Panc1 (cell line): ENCODE results near the gene GADL1. TPM values are rescaled to one million over a fixed set of nuclear protein-coding genes. Genes with fewer than 3 reads are reported as not detected.

Source experiments
- ATAC-seq: fragments of 200-7000 bp; cut with Tn5 transposase; 2 replicates; pipeline ENCODE4 v1.9.1; 2020; ENCODE audit warnings: mild to moderate bottlenecking, moderate library complexity
- Bru-seq: library from RNA; stranded (reverse); fragments of 400-500 nt; gene quantifications from one replicate; lab custom pipeline; 2021; lab: Mats Ljungman, UMichigan
- BruChase-seq, 2 experiments: library from RNA; stranded (reverse); fragments of 400-500 nt; gene quantifications; one replicate each; lab custom pipeline; 2021; lab: Mats Ljungman, UMichigan
- BruUV-seq: library from RNA; stranded (reverse); fragments of 400-500 nt; replicated peaks from 2 replicates; lab custom pipeline; 2021; lab: Mats Ljungman, UMichigan
- CTCF ChIA-PET: fragments of 300-600 bp; sonication (Branson Sonifier 250); formaldehyde crosslinking; loops from one replicate; lab custom pipeline; 2022; ENCODE audit warnings: antibody characterized with exemption; lab: Charles Lee
- POLR2A ChIA-PET: fragments of 300-600 bp; sonication (Branson Sonifier 250); formaldehyde crosslinking; loops from one replicate; lab custom pipeline; 2022; ENCODE audit warnings: antibody characterized with exemption; lab: Charles Lee
- DNase-seq: peaks from one replicate; pipeline ENCODE4 v3.0.0-alpha.2; 2010; ENCODE audit warnings: low read depth, low spot score
- H3K27ac ChIP-seq: 2 replicates; pipeline ENCODE4 v1.5.1; 2011; ENCODE audit warnings: mild to moderate bottlenecking, low read length, inconsistent platforms
- H3K27me3 ChIP-seq: fragments of 200-500 bp; sonication (Bioruptor generic); 2 replicates; pipeline ENCODE4 v1.6.0; 2014; ENCODE audit warnings: low read length, inconsistent platforms; ENCODE audit not compliant: control insufficient read depth, insufficient read depth
- H3K36me3 ChIP-seq: fragments of 200-500 bp; sonication (Bioruptor generic); 2 replicates; pipeline ENCODE4 v1.5.1; 2014; ENCODE audit warnings: inconsistent platforms, mild to moderate bottlenecking, low read length, moderate library complexity; ENCODE audit not compliant: control insufficient read depth, insufficient read depth
- H3K4me1 ChIP-seq: 2 replicates; pipeline ENCODE4 v1.5.1; 2011; ENCODE audit warnings: inconsistent platforms, mild to moderate bottlenecking, low read length, moderate library complexity; ENCODE audit not compliant: control insufficient read depth, insufficient read depth
- H3K4me3 ChIP-seq, 2 experiments: 2 replicates each; pipeline ENCODE4 v1.5.1; 2011 to 2012; ENCODE audit warnings: low read depth in 2 of 2, low read length in 2 of 2, mild to moderate bottlenecking in 2 of 2, inconsistent platforms in 1 of 2, moderate library complexity in 1 of 2
- H3K9me3 ChIP-seq: fragments of 200-500 bp; sonication (Bioruptor generic); 2 replicates; pipeline ENCODE4 v1.5.1; 2014; ENCODE audit warnings: low read depth, mild to moderate bottlenecking, inconsistent platforms, low read length, moderate library complexity; ENCODE audit not compliant: control insufficient read depth, insufficient read depth
- POLR2AphosphoS5 ChIP-seq: IDR thresholded peaks from 2 replicates; pipeline ENCODE4 v1.6.1; 2012; ENCODE audit warnings: mild to moderate bottlenecking, low read depth, low read length, moderate library complexity
- SIN3A ChIP-seq: IDR thresholded peaks from 2 replicates; pipeline ENCODE4 v1.6.1; 2012; ENCODE audit warnings: low read depth, mild to moderate bottlenecking, low read length, moderate library complexity, borderline replicate concordance; ENCODE audit not compliant: insufficient read depth
- TCF7L2 ChIP-seq: IDR thresholded peaks from 2 replicates; pipeline ENCODE4 v1.6.1; 2011; ENCODE audit warnings: mild to moderate bottlenecking, low read depth, low read length, inconsistent platforms
- in situ Hi-C: cut with HindIII; loops from 2 replicates; pipeline ENCODE4 v1.10.0; 2016; ENCODE audit warnings: low sequenced_read_pairs, low pct_unique_long_range_greater_than_20kb
- intact Hi-C: fragments of 100-400 bp; cut with micrococcal nuclease; formaldehyde crosslinking; loops from one replicate; pipeline ENCODE4 v1.10.0; 2022; ENCODE audit not compliant: unreplicated experiment
- long read RNA-seq: library from polyadenylated mRNA; unstranded; transcript quantifications from one replicate; pipeline ENCODE4 v2.0.0, GENCODE V29; 2021; ENCODE audit not compliant: unreplicated experiment
- polyA plus RNA-seq: library from polyadenylated mRNA; unstranded; fragments of >200 nt; gene quantifications from one replicate; pipeline ENCODE4 v1.2.1, GENCODE V29; 2012; ENCODE audit warnings: missing spikeins; ENCODE audit not compliant: insufficient read length
- total RNA-seq: library from RNA; stranded (reverse); gene quantifications from one replicate; pipeline ENCODE4 v1.2.1, GENCODE V29; 2021; ENCODE audit not compliant: unreplicated experiment
- TF ChIP-seq, protein P1 (sequence below): fragments of 450-650 bp; IDR thresholded peaks from 2 replicates; pipeline ENCODE4 v1.5.1; 2017; ENCODE audit warnings: mild to moderate bottlenecking
- TF ChIP-seq, protein P2 (sequence below), 2 experiments: IDR thresholded peaks; 2 replicates each; pipeline ENCODE4 v1.6.1; 2011 to 2012; ENCODE audit warnings: low read depth in 2 of 2, control low read depth in 1 of 2, low read length in 1 of 2, mild to moderate bottlenecking in 1 of 2, moderate library complexity in 1 of 2; ENCODE audit not compliant: insufficient read depth in 1 of 2

GADL1 gene, protein sequence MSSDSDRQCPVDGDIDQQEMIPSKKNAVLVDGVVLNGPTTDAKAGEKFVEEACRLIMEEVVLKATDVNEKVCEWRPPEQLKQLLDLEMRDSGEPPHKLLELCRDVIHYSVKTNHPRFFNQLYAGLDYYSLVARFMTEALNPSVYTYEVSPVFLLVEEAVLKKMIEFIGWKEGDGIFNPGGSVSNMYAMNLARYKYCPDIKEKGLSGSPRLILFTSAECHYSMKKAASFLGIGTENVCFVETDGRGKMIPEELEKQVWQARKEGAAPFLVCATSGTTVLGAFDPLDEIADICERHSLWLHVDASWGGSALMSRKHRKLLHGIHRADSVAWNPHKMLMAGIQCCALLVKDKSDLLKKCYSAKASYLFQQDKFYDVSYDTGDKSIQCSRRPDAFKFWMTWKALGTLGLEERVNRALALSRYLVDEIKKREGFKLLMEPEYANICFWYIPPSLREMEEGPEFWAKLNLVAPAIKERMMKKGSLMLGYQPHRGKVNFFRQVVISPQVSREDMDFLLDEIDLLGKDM
- total RNA-seq (not detected), Bru-seq, nascent RNA (percentile 3 among the genes with signal in this experiment), BruChase-seq, experiment 1, labeled RNA remaining after a 2-hour chase (percentile 3 among the genes with signal in this experiment), BruChase-seq, experiment 2, labeled RNA remaining after a 6-hour chase (percentile 1 among the genes with signal in this experiment)
- not detected for polyA plus RNA-seq
- long read RNA-seq: 0 reads

DNA sequence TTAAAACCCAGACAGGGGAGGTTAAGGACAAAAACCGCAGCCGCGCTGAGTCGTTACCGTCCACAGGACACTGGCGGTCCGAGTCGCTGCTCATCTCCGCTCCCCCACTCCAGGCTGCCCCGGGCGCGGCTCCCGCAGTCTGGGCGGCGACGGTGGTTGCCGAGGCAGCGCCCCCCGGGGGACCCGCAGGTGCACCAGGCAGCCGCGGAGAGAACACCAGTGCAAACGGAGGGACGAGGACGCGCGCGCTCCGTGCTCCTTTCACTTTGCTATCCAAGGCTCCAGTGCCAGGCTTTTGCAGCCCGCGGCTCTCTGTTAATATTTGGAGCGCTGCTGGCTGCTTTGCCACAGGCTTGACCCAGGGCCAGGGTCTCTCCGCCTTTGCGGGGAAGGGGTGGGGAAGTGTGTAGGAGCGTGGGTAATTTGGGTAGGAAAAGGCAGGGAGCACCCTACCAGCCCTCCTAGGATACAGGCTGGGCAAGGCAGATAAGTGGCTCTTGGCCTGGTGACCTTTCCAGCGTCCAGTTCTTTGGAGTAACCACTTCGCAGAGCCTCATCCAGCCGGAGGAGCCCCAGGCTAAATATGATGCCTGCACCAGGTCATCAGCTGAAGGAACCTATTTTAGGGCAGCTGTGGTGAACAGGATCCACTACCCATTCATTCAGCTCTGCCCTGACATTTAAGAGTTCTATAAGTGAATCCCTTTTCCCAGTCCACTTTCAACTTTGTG lies at the start of gene GADL1:
Gene GADL1, minus strand, starts transcription at position 141 of the 731 bp plus-strand sequence. Its CDS starts 47 bp downstream, at position 94.
- ChIA-PET POLR2A (no interaction called here), CTCF (no interaction called here)
- Histone ChIP-seq H3K9me3 (no peaks in the 10 kb centered on the region), H3K4me3 (peak within 1 kb of the TSS; percentile 47), H3K4me1 (no peaks in the 10 kb centered on the region), H3K27ac (no peak within 1 kb of the TSS), H3K36me3 (no peaks in the 10 kb centered on the region), H3K27me3 (peaks cover 12% of the 10 kb centered on the region)
- no TSS peak for BruUV-seq
- DNase-seq (no peak), ATAC-seq (peak; percentile 65)
- in situ Hi-C loops (no loop called here), intact Hi-C loops (no loop called here)
- TF ChIP-seq TCF7L2 (no peak), SIN3A (no peak), POLR2AphosphoS5 (no peak)
- TF ChIP-seq, protein P1, sequence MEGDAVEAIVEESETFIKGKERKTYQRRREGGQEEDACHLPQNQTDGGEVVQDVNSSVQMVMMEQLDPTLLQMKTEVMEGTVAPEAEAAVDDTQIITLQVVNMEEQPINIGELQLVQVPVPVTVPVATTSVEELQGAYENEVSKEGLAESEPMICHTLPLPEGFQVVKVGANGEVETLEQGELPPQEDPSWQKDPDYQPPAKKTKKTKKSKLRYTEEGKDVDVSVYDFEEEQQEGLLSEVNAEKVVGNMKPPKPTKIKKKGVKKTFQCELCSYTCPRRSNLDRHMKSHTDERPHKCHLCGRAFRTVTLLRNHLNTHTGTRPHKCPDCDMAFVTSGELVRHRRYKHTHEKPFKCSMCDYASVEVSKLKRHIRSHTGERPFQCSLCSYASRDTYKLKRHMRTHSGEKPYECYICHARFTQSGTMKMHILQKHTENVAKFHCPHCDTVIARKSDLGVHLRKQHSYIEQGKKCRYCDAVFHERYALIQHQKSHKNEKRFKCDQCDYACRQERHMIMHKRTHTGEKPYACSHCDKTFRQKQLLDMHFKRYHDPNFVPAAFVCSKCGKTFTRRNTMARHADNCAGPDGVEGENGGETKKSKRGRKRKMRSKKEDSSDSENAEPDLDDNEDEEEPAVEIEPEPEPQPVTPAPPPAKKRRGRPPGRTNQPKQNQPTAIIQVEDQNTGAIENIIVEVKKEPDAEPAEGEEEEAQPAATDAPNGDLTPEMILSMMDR: no peak
- TF ChIP-seq, protein P2, sequence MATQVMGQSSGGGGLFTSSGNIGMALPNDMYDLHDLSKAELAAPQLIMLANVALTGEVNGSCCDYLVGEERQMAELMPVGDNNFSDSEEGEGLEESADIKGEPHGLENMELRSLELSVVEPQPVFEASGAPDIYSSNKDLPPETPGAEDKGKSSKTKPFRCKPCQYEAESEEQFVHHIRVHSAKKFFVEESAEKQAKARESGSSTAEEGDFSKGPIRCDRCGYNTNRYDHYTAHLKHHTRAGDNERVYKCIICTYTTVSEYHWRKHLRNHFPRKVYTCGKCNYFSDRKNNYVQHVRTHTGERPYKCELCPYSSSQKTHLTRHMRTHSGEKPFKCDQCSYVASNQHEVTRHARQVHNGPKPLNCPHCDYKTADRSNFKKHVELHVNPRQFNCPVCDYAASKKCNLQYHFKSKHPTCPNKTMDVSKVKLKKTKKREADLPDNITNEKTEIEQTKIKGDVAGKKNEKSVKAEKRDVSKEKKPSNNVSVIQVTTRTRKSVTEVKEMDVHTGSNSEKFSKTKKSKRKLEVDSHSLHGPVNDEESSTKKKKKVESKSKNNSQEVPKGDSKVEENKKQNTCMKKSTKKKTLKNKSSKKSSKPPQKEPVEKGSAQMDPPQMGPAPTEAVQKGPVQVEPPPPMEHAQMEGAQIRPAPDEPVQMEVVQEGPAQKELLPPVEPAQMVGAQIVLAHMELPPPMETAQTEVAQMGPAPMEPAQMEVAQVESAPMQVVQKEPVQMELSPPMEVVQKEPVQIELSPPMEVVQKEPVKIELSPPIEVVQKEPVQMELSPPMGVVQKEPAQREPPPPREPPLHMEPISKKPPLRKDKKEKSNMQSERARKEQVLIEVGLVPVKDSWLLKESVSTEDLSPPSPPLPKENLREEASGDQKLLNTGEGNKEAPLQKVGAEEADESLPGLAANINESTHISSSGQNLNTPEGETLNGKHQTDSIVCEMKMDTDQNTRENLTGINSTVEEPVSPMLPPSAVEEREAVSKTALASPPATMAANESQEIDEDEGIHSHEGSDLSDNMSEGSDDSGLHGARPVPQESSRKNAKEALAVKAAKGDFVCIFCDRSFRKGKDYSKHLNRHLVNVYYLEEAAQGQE (IDR thresholded peaks at IDR 0.05; ENCODE audit: insufficient read depth in 1 of 2, low read depth in 2 of 2, low read length in 1 of 2): no peak

DNA sequence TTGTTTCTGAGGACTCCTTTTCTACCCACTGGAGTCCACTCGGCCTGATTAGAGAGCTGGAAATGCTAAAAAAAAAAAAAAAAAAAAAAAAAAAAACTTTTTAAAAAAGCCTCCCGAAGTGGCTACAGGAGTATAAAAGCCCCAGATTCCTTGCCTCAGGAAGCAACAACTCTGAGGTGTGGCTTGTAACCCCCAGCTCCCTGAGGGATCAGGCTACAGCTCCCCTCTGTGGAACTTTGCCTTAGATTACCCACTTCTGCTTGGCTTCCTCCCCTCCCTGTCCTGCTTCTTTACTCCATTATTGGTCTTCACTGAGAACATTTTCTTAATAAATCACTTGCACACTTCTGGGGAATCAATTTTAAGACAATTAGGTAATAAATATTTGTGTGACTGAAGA lies 49.7 kb upstream of the GADL1 start:
- BruUV-seq: no TSS peak
- no peak for ATAC-seq
- intact Hi-C loops: no loop called here
- ChIA-PET POLR2A (no interaction called here), CTCF (no interaction called here)
- Histone ChIP-seq H3K9me3 (no peaks in the 10 kb centered on the region), H3K27me3 (no peaks in the 10 kb centered on the region), H3K36me3 (no peaks in the 10 kb centered on the region), H3K27ac (no peak overlapping the region), H3K4me1 (no peaks in the 10 kb centered on the region), H3K4me3 (no peak overlapping the region)
- no peak for DNase-seq
- TF ChIP-seq SIN3A: no peak
- no peak for TF ChIP-seq POLR2AphosphoS5
- TF ChIP-seq, protein P2 (IDR thresholded peaks at IDR 0.05; ENCODE audit: insufficient read depth in 1 of 2, low read depth in 2 of 2, low read length in 1 of 2): no peak
- in situ Hi-C loops: no loop called here
